BE2C (cell line): Measurements from ENCODE around the gene KRABD2.
A peak's percentile ranks its signal among the peaks of the same experiment; 100 is the strongest.

Experiments used
- DNase-seq: peaks from one replicate; pipeline ENCODE4 v3.0.0-alpha.2; 2020
- H3K27me3 ChIP-seq: fragments of 250-450 bp; sonication (Bioruptor Pico); 2 replicates; pipeline ENCODE4 v1.5.1; 2020; ENCODE audit warnings: mild to moderate bottlenecking
- H3K36me3 ChIP-seq: fragments of 250-450 bp; sonication (Bioruptor Pico); 2 replicates; pipeline ENCODE4 v1.5.1; 2020; ENCODE audit warnings: mild to moderate bottlenecking
- H3K4me1 ChIP-seq: fragments of 250-450 bp; sonication (Bioruptor Pico); 2 replicates; pipeline ENCODE4 v1.5.1; 2020
- H3K4me3 ChIP-seq: 2 replicates; pipeline ENCODE4 v1.5.1; 2011; ENCODE audit warnings: low read depth, low read length
- H3K9me3 ChIP-seq: fragments of 250-450 bp; sonication (Bioruptor Pico); 2 replicates; pipeline ENCODE4 v1.5.1; 2020
- CTCF ChIP-seq: IDR thresholded peaks from 2 replicates; pipeline ENCODE4 v1.5.1; 2012; ENCODE audit warnings: mild to moderate bottlenecking, low read depth, low read length

The KRABD2 gene

GRCh38 chr17:8376271-8377067, at the start of gene KRABD2:
Gene KRABD2, minus strand, starts transcription at chr17:8376704.
- H3K4me3 ChIP-seq, result peak within 1 kb of the TSS; percentile 62
- DNase-seq, result peak; percentile 92
- H3K9me3 ChIP-seq, result no peaks in the 10 kb centered on the region
- peaks cover 47% of the 10 kb centered on the region for H3K36me3 ChIP-seq
- H3K27me3 ChIP-seq, result no peaks in the 10 kb centered on the region
- TF ChIP-seq CTCF, result peak; percentile 47
- no peaks in the 10 kb centered on the region for H3K4me1 ChIP-seq

- Histone ChIP-seq H3K27me3 (no peaks in the 10 kb centered on the region), H3K4me3 (no peak overlapping the region), H3K4me1 (no peaks in the 10 kb centered on the region), H3K9me3 (no peaks in the 10 kb centered on the region), H3K36me3 (no peaks in the 10 kb centered on the region)
- TF ChIP-seq CTCF, result no peak
- DNase-seq, result no peak
These were observed 45.1 kb upstream of the KRABD2 start for GRCh38 chr17:8421571-8421970.

GRCh38 chr17:8420041-8420934, 43.8 kb upstream of the KRABD2 start:
- Histone ChIP-seq H3K36me3 (no peaks in the 10 kb centered on the region), H3K27me3 (no peaks in the 10 kb centered on the region), H3K9me3 (no peaks in the 10 kb centered on the region), H3K4me3 (no peak overlapping the region), H3K4me1 (no peaks in the 10 kb centered on the region)
- no peak for TF ChIP-seq CTCF
- no peak for DNase-seq

- H3K4me3 ChIP-seq, result no peak overlapping the region
- TF ChIP-seq CTCF, result no peak
These were observed 42.8 kb upstream of the KRABD2 start for GRCh38 chr17:8419305-8419704.

GRCh38 chr17:8418471-8418870, 42.0 kb upstream of the KRABD2 start:
- Histone ChIP-seq H3K4me1 (no peaks in the 10 kb centered on the region), H3K36me3 (no peaks in the 10 kb centered on the region), H3K9me3 (no peaks in the 10 kb centered on the region), H3K27me3 (no peaks in the 10 kb centered on the region), H3K4me3 (no peak overlapping the region)
- DNase-seq, result no peak
- no peak for TF ChIP-seq CTCF

More at GRCh38 chr17:8419305-8419704, 42.8 kb upstream of the KRABD2 start:
- DNase-seq, result no peak
- H3K4me1 ChIP-seq, result no peaks in the 10 kb centered on the region
- H3K36me3 ChIP-seq, result no peaks in the 10 kb centered on the region
- no peaks in the 10 kb centered on the region for H3K27me3 ChIP-seq
- H3K9me3 ChIP-seq, result no peaks in the 10 kb centered on the region
